Nephron (organoid): Measurements from ENCODE around the gene PATZ1.
"Not testable (repeated sequence)": the region's sequence is repeated elsewhere in the genome, so short reads cannot be mapped to it uniquely, and the experiment has no call there.

Experiments used
- H3K27ac Mint-ChIP-seq, 3 experiments: 2 replicates each; pipeline ENCODE4 v1.8.0; 2020; ENCODE audit warnings: mixed read lengths in 3 of 3, mild to moderate bottlenecking in 2 of 3, moderate library complexity in 1 of 3
- H3K27me3 Mint-ChIP-seq: 2 replicates; pipeline ENCODE4 v1.8.0; 2021; ENCODE audit warnings: low read depth, mild to moderate bottlenecking, moderate library complexity, mixed read lengths
- H3K36me3 Mint-ChIP-seq: 2 replicates; pipeline ENCODE4 v1.8.0; 2020; ENCODE audit warnings: low read depth, mixed read lengths
- H3K4me1 Mint-ChIP-seq: 2 replicates; pipeline ENCODE4 v1.8.0; 2020; ENCODE audit warnings: mixed read lengths
- H3K4me3 Mint-ChIP-seq, 3 experiments: 2 replicates each; pipeline ENCODE4 v1.8.0; 2020; ENCODE audit warnings: mild to moderate bottlenecking in 3 of 3, mixed read lengths in 3 of 3, moderate library complexity in 2 of 3
- H3K9me3 Mint-ChIP-seq: 2 replicates; pipeline ENCODE4 v1.8.0; 2020; ENCODE audit warnings: mixed read lengths
- TF ChIP-seq, protein P1 (sequence below), 3 experiments: fragments of 200-600 bp; sonication (generic); IDR thresholded peaks; one replicate each; pipeline ENCODE4 v1.5.0; 2021; ENCODE audit warnings: antibody characterized with exemption in 3 of 3; ENCODE audit not compliant: unreplicated experiment in 3 of 3

The PATZ1 gene

DNA sequence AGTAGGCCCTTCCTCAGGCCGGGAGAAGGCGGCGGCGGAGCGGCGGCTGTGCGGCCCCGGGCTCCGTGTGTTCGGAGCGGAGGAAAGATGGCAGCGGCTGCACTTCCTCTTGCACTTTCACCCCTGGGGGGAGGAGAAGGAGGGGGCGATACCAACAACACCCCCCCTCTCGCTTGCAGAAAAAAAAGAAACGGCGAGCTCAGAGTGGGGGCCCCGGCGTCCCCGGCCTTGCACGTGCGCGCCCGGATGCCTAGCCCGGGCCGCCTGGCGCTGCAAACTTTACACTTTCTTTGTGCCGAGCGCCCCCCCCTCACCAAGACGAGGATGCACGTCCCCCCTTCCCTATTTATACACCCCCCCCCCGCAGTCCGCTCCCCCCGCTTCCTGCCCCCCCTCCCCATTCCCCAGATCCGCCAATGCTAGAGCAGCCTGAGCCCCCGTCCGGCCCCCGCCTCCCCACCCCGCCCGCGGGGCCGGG lies at the start of gene PATZ1:
Gene PATZ1, minus strand, starts transcription at position 92 of the 478 bp plus-strand sequence. CDS start 744 bp downstream, outside the sequence.
- H3K9me3 Mint-ChIP-seq = no peaks in the 10 kb centered on the region

GRCh38 chr22:31394326-31394725 lies 48.2 kb upstream of the PATZ1 start:
- Mint-ChIP-seq H3K36me3 (no peaks in the 10 kb centered on the region), H3K27me3 (no peaks in the 10 kb centered on the region), H3K4me3 (no peak overlapping the region), H3K9me3 (no peaks in the 10 kb centered on the region), H3K27ac (no peak overlapping the region), H3K4me1 (peaks cover 10% of the 10 kb centered on the region)
- TF ChIP-seq, protein P1, sequence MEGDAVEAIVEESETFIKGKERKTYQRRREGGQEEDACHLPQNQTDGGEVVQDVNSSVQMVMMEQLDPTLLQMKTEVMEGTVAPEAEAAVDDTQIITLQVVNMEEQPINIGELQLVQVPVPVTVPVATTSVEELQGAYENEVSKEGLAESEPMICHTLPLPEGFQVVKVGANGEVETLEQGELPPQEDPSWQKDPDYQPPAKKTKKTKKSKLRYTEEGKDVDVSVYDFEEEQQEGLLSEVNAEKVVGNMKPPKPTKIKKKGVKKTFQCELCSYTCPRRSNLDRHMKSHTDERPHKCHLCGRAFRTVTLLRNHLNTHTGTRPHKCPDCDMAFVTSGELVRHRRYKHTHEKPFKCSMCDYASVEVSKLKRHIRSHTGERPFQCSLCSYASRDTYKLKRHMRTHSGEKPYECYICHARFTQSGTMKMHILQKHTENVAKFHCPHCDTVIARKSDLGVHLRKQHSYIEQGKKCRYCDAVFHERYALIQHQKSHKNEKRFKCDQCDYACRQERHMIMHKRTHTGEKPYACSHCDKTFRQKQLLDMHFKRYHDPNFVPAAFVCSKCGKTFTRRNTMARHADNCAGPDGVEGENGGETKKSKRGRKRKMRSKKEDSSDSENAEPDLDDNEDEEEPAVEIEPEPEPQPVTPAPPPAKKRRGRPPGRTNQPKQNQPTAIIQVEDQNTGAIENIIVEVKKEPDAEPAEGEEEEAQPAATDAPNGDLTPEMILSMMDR (IDR thresholded peaks at IDR 0.05; ENCODE audit: unreplicated experiment in 3 of 3) = no peak

More for the DNA sequence above, at the start of gene PATZ1:
- Mint-ChIP-seq H3K4me1 (peaks cover 49% of the 10 kb centered on the region), H3K27ac (peak within 1 kb of the TSS; percentile 96 to 98 (median 98)), H3K4me3 (peak within 1 kb of the TSS; percentile 90 to 92 (median 91)), H3K27me3 (no peaks in the 10 kb centered on the region), H3K36me3 (peaks cover 11% of the 10 kb centered on the region)
- TF ChIP-seq, protein P1 (IDR thresholded peaks at IDR 0.05; ENCODE audit: unreplicated experiment in 3 of 3) = no peak

DNA sequence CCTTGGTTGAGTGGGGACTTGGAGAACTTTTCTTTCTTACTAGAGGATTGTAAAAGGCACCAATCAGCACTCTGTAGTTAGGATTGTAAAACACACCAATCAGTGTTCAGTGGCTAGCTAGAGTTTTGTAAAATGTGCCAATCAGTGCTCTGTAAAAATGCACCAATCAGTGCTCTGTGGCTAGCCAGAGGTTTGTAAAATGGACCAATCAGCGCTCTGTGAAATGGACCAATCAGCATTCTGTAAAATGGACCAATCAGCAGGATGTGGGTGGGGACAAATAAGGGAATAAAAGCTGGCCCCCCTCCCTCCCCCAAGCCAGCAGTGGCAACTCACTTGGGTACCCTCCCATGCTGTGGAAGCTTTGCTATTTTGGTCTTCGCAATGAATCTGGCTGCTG lies 47.7 kb upstream of the PATZ1 start:
- peaks cover 10% of the 10 kb centered on the region for H3K4me1 Mint-ChIP-seq
- no peak overlapping the region for H3K27ac Mint-ChIP-seq
- H3K4me3 Mint-ChIP-seq = no peak overlapping the region
- H3K36me3 Mint-ChIP-seq = no peaks in the 10 kb centered on the region
- no peaks in the 10 kb centered on the region for H3K27me3 Mint-ChIP-seq
- H3K9me3 Mint-ChIP-seq = no peaks in the 10 kb centered on the region
- TF ChIP-seq, protein P1 (IDR thresholded peaks at IDR 0.05; ENCODE audit: unreplicated experiment in 3 of 3) = no peak

DNA sequence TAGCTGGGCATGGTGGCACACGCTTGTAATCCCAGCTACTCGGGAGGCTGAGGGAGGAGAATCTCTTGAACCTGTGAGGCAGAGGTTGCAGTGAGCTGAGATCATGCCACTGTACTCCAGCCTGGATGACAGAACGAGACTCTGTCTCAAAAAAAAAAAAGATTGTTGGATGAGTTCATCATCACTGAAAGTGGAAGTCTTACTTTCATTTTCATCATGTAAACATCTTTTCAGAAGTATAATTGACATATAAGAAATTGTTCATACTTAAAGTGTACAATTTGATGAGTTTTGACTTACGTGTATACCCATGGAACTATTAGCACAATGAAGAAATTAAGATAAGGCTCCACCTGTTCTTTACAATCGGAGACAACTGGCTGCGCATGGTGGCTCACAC lies 32.5 kb upstream of the PATZ1 start:
- H3K4me3 Mint-ChIP-seq, H3K9me3 Mint-ChIP-seq, H3K36me3 Mint-ChIP-seq, H3K27me3 Mint-ChIP-seq: not testable (repeated sequence)
- Mint-ChIP-seq H3K27ac (peak overlapping the region in 2 of 3 experiments; percentile 76 to 88), H3K4me1 (peaks cover 10% of the 10 kb centered on the region)

DNA sequence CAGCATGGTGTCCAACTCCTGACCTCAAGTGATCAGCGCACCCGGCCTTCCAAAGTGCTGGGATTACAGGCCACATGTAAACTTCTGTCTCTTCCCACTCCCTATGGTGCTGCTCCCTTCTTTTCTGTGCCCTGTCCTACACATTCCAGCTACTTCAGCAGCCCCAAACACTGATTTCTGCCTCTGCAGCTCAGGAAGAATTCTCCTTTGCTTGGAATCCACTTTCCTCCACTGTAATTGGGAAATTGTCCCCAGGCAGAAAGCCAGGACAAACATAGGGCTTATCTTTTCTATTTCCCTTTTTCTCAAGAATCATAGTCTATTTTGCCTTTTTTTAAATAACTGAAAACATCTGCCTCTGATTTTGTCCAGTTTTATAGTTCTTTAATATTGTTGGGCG lies 32.0 kb upstream of the PATZ1 start:
- Mint-ChIP-seq H3K27ac (peak overlapping the region; percentile 76 to 88 (median 80)), H3K36me3 (no peaks in the 10 kb centered on the region), H3K9me3 (no peaks in the 10 kb centered on the region), H3K27me3 (peaks cover 4% of the 10 kb centered on the region), H3K4me1 (peaks cover 10% of the 10 kb centered on the region), H3K4me3 (peak overlapping the region in 1 of 3 experiments; percentile 13)
- TF ChIP-seq, protein P1 (IDR thresholded peaks at IDR 0.05; ENCODE audit: unreplicated experiment in 3 of 3) = no peak

GRCh38 chr22:31377612-31378011 lies 31.5 kb upstream of the PATZ1 start:
- Mint-ChIP-seq H3K9me3 (no peaks in the 10 kb centered on the region), H3K27me3 (peaks cover 4% of the 10 kb centered on the region), H3K4me3 (peak overlapping the region in 1 of 3 experiments; percentile 5), H3K27ac (peak overlapping the region; percentile 76 to 88 (median 80)), H3K36me3 (no peaks in the 10 kb centered on the region), H3K4me1 (peaks cover 10% of the 10 kb centered on the region)
- TF ChIP-seq, protein P1 (IDR thresholded peaks at IDR 0.05; ENCODE audit: unreplicated experiment in 3 of 3) = no peak
